OCI-LY1 (cell line): Measurements from ENCODE around the gene CTIF.

Experiments
- EZH2 ChIP-seq: fragments of 200-600 bp; sonication (generic), shearing (Covaris generic); IDR thresholded peaks from 2 replicates; pipeline ENCODE4 v1.8.0; 2017; ENCODE audit warnings: borderline replicate concordance, mixed run types, mild to moderate bottlenecking, antibody characterized with exemption, low read length, moderate library complexity, mixed read lengths
- TF ChIP-seq, protein P1 (sequence below): fragments of 200-600 bp; sonication (generic), shearing (Covaris generic); IDR thresholded peaks from 2 replicates; pipeline ENCODE4 v1.5.1; 2017; ENCODE audit warnings: mild to moderate bottlenecking, antibody characterized with exemption, low read length, moderate library complexity, mixed read lengths

DNA sequence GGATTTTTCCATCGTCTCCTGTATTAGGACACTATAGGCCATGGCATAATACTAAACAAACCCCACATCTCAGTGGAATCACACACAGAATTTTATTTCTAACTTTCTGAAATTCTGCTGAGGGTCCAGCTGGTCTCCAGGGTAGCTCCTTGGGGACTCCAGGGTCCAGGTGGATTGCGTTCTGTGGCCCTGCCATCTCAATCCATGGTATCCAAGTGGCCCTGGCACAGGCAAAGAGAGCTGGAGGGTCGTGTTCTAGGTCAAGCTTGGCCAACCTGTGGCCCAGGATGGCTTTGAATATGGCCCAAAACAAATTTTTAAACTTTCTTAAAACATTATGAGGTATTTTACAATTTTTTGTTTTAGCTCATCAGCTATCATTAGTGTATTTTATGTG, 134.6 kb downstream of the CTIF start:
- TF ChIP-seq, protein P1, sequence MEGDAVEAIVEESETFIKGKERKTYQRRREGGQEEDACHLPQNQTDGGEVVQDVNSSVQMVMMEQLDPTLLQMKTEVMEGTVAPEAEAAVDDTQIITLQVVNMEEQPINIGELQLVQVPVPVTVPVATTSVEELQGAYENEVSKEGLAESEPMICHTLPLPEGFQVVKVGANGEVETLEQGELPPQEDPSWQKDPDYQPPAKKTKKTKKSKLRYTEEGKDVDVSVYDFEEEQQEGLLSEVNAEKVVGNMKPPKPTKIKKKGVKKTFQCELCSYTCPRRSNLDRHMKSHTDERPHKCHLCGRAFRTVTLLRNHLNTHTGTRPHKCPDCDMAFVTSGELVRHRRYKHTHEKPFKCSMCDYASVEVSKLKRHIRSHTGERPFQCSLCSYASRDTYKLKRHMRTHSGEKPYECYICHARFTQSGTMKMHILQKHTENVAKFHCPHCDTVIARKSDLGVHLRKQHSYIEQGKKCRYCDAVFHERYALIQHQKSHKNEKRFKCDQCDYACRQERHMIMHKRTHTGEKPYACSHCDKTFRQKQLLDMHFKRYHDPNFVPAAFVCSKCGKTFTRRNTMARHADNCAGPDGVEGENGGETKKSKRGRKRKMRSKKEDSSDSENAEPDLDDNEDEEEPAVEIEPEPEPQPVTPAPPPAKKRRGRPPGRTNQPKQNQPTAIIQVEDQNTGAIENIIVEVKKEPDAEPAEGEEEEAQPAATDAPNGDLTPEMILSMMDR: no peak
- TF ChIP-seq EZH2: no peak
